Natural killer cell (primary cell): ENCODE data around the gene FPR3. TPM values are rescaled to one million over a fixed set of nuclear protein-coding genes. Genes with fewer than 3 reads are reported as not detected.

Experiments
- ATAC-seq, 3 donors: fragments of 150-1000 bp in 2 of 3; fragments of 200-7000 bp in 1 of 3; cut with Tn5 transposase; 1 replicate in 1 of 3; 2 replicates in 2 of 3; pipeline ENCODE4 v1.10.0; 2021; ENCODE audit warnings: mild to moderate bottlenecking in 2 of 3, moderate library complexity in 2 of 3
- DNase-seq, 2 donors: peaks; one replicate each; pipeline versions ENCODE4 v3.0.0 to v3.0.0-alpha.2; 2013 to 2021; ENCODE audit warnings: mixed read lengths in 1 of 2
- H3K27ac ChIP-seq: one replicate; pipeline ENCODE4 v1.5.1; 2013; ENCODE audit warnings: mild to moderate bottlenecking, low read length
- H3K27me3 ChIP-seq: one replicate; pipeline ENCODE4 v1.6.1; 2013; ENCODE audit warnings: low read length; ENCODE audit not compliant: control insufficient read depth, insufficient read depth
- H3K36me3 ChIP-seq: one replicate; pipeline ENCODE4 v1.6.1; 2013; ENCODE audit warnings: low read length; ENCODE audit not compliant: control insufficient read depth, insufficient read depth
- H3K4me1 ChIP-seq: one replicate; pipeline ENCODE4 v1.6.1; 2013; ENCODE audit warnings: low read length; ENCODE audit not compliant: control insufficient read depth, insufficient read depth
- H3K4me3 ChIP-seq: one replicate; pipeline ENCODE4 v1.5.1; 2013; ENCODE audit warnings: low read length
- H3K9me3 ChIP-seq: one replicate; pipeline ENCODE4 v1.6.1; 2013; ENCODE audit warnings: low read length; ENCODE audit not compliant: control insufficient read depth, insufficient read depth
- H3K27ac Mint-ChIP-seq, 2 donors: one replicate each; pipeline ENCODE4 v1.8.0; 2022; ENCODE audit warnings: mild to moderate bottlenecking in 2 of 2, mixed read lengths in 2 of 2, moderate library complexity in 1 of 2
- H3K27me3 Mint-ChIP-seq, 2 donors: one replicate each; pipeline ENCODE4 v1.8.0; 2022; ENCODE audit warnings: low read depth in 2 of 2, mixed read lengths in 2 of 2
- H3K36me3 Mint-ChIP-seq: one replicate; pipeline ENCODE4 v1.8.0; 2022; ENCODE audit warnings: mixed read lengths
- H3K4me1 Mint-ChIP-seq, 2 donors: one replicate each; pipeline ENCODE4 v1.8.0; 2022; ENCODE audit warnings: mixed read lengths in 2 of 2
- H3K4me3 Mint-ChIP-seq: one replicate; pipeline ENCODE4 v1.8.0; 2022; ENCODE audit warnings: mild to moderate bottlenecking, moderate library complexity, mixed read lengths
- H3K9me3 Mint-ChIP-seq, 2 donors: one replicate each; pipeline ENCODE4 v1.8.0; 2022; ENCODE audit warnings: mixed read lengths in 2 of 2
- CTCF ChIP-seq: fragments of 200-600 bp; IDR thresholded peaks from one replicate; pipeline ENCODE4 v1.8.0; 2022; ENCODE audit warnings: antibody characterized with exemption
- WGBS: methylation state at CpG from one replicate; pipeline ENCODE4 v1.1.7; 2013; ENCODE audit warnings: missing lambda C conversion rate; ENCODE audit not compliant: insufficient coverage; 5-methylcytosine and 5-hydroxymethylcytosine counted together
- intact Hi-C: fragments of 100-400 bp; cut with micrococcal nuclease; formaldehyde crosslinking; loops from one replicate; pipeline ENCODE4 v1.14.2; 2022
- total RNA-seq, 4 donors: library from RNA; stranded (reverse); fragments of 120-200 nt in 1 of 4; gene quantifications; one replicate each; pipeline versions ENCODE4 v1.2.3 to v1.2.4, GENCODE V29; 2013 to 2022

The FPR3 gene
- total RNA-seq, 3 donors from 2014 or later (not counting 1 experiment from before 2014, with no cell fraction given) = 0.28 TPM; not detected in 2

GRCh38 chr19:51807111-51807701 lies 12.2 kb downstream of the FPR3 start:
- H3K27ac ChIP-seq = no peak overlapping the region
- Mint-ChIP-seq H3K4me3 (peak overlapping the region; percentile 58), H3K27ac (peak overlapping the region; percentile 64 to 76), H3K36me3 (no peaks in the 10 kb centered on the region), H3K27me3 (no peaks in the 10 kb centered on the region), H3K4me1 (peaks cover 15 to 18% of the 10 kb centered on the region in 2 donors), H3K9me3 (peaks cover 2% of the 10 kb centered on the region in 2 donors)
- no peaks in the 10 kb centered on the region for H3K36me3 ChIP-seq
- H3K4me3 ChIP-seq = no peak overlapping the region
- no peak for TF ChIP-seq CTCF
- intact Hi-C loops = no loop called here
- no peaks in the 10 kb centered on the region for H3K9me3 ChIP-seq
- no peak for DNase-seq
- H3K27me3 ChIP-seq = no peaks in the 10 kb centered on the region
- peaks cover 5% of the 10 kb centered on the region for H3K4me1 ChIP-seq
- peak in 2 of 3 donors; percentile 54 to 72 for ATAC-seq
- 42% methylated on average over 6 of the region's 6 CpGs for WGBS

- Histone ChIP-seq H3K27ac (no peak overlapping the region), H3K4me3 (no peak overlapping the region), H3K36me3 (no peaks in the 10 kb centered on the region), H3K9me3 (no peaks in the 10 kb centered on the region), H3K4me1 (peaks cover 5% of the 10 kb centered on the region), H3K27me3 (no peaks in the 10 kb centered on the region)
- Mint-ChIP-seq H3K4me1 (peaks cover 15 to 18% of the 10 kb centered on the region in 2 donors), H3K36me3 (no peaks in the 10 kb centered on the region), H3K27me3 (no peaks in the 10 kb centered on the region), H3K9me3 (peaks cover 2% of the 10 kb centered on the region in 2 donors), H3K27ac (peak overlapping the region; percentile 64 to 76), H3K4me3 (no peak overlapping the region)
- TF ChIP-seq CTCF = no peak
- ATAC-seq (no peak), DNase-seq (no peak)
- intact Hi-C loops = no loop called here
- no CpG with 5 or more reads among the region's 2 CpGs for WGBS
Measured at GRCh38 chr19:51807925-51808324, 13.0 kb downstream of the FPR3 start.

- Mint-ChIP-seq H3K9me3 (peaks cover 2% of the 10 kb centered on the region in 2 donors), H3K36me3 (no peaks in the 10 kb centered on the region), H3K27ac (peak overlapping the region in 1 of 2 donors; percentile 64), H3K4me3 (no peak overlapping the region), H3K4me1 (peaks cover 15 to 18% of the 10 kb centered on the region in 2 donors), H3K27me3 (no peaks in the 10 kb centered on the region)
- Histone ChIP-seq H3K36me3 (no peaks in the 10 kb centered on the region), H3K27me3 (no peaks in the 10 kb centered on the region), H3K4me1 (peaks cover 5% of the 10 kb centered on the region), H3K27ac (no peak overlapping the region), H3K9me3 (no peaks in the 10 kb centered on the region), H3K4me3 (no peak overlapping the region)
- WGBS = 92% methylated on average over 7 of the region's 8 CpGs
- TF ChIP-seq CTCF = no peak
- intact Hi-C loops = no loop called here
- DNase-seq = no peak
- no peak for ATAC-seq
Measured at GRCh38 chr19:51808333-51808986, 13.5 kb downstream of the FPR3 start.
